AG04450 (cell line): Measurements from ENCODE around the gene SUPT4H1. TPM values are rescaled to one million over a fixed set of nuclear protein-coding genes. Genes with fewer than 3 reads are reported as not detected.

ENCODE experiments used
- CTCF ChIA-PET: fragments of 300-600, 350-600 bp; formaldehyde crosslinking; extraction: SDS; loops from one replicate; lab custom pipeline; 2022; ENCODE audit warnings: antibody characterized with exemption, inconsistent platforms; lab: Charles Lee
- POLR2A ChIA-PET: fragments of 350-600 bp; formaldehyde crosslinking; extraction: SDS; loops from one replicate; lab custom pipeline; 2021; ENCODE audit warnings: antibody characterized with exemption, inconsistent platforms; lab: Yijun Ruan, JAX
- DNase-seq: peaks from one replicate; pipeline ENCODE4 v3.0.0-alpha.2; 2011; ENCODE audit warnings: low read depth, low spot score
- H3K27ac ChIP-seq: one replicate; pipeline ENCODE4 v1.5.1; 2012; ENCODE audit warnings: low read depth, low read length, control low read depth
- H3K27me3 ChIP-seq: one replicate; pipeline ENCODE4 v1.6.0; 2012; ENCODE audit warnings: low read length; ENCODE audit not compliant: control insufficient read depth, insufficient read depth
- H3K4me3 ChIP-seq: 2 replicates; pipeline ENCODE4 v1.5.1; 2011; ENCODE audit warnings: mild to moderate bottlenecking, low read depth, low read length, control low read depth
- H3K9me3 ChIP-seq: 2 replicates; pipeline ENCODE4 v1.5.1; 2012; ENCODE audit warnings: low read length; ENCODE audit not compliant: control insufficient read depth, insufficient read depth
- polyA plus RNA-seq: library from polyadenylated mRNA; depleted of rRNA; stranded (reverse); fragments of >200 nt; gene quantifications from 2 replicates; pipeline ENCODE4 v1.2.3, GENCODE V29; 2011
- TF ChIP-seq, protein P1 (sequence below): IDR thresholded peaks from 2 replicates; pipeline ENCODE4 v1.5.1; 2011; ENCODE audit warnings: low read depth, low read length, control low read depth, inconsistent platforms

SUPT4H1 gene
- polyA plus RNA-seq, 1 experiment: 191 TPM

DNA sequence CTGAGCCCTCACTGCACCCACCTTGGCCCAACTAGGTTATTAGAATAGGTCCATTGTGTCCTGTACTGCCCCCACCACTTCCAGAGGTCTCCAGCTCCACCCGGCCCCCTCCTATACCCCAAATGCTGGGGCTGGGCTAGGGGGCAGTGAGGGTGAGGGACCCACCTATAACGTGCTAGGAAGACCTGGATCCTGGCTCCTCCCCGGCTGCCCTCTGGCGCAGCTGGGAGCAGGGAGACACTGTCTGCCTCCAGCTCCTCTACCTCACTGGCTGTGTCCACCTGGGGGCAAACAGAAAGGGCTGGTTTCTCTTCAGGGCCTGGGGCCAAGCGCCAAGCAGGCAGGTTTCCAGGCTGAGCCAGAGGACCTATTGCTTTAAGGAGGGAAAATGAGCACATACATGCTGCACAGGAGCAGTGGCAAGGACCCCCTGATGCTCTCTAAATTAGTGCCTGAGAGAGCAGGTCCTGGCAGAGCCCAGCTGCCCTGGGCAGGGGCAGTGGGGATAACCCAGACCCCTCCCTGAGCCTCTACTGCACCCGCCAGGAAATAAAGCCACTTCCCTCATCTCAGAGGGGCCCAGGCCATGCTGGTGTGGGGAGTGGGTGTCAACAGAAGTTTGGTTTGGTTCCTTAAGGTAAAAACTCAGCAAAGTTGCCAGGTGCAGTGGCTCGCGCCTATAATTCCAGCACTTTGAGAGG is 35.6 kb downstream of the SUPT4H1 start:
- Histone ChIP-seq H3K27ac (no peak overlapping the region), H3K27me3 (no peaks in the 10 kb centered on the region), H3K9me3 (no peaks in the 10 kb centered on the region), H3K4me3 (no peak overlapping the region)
- POLR2A ChIA-PET: interaction anchor here (0.6 to 1.9 kb wide), 2 partner anchors 36 to 101 kb away, joined by 3 to 8 read pairs; partner anchors contain the start of gene RNF43
- TF ChIP-seq, protein P1, sequence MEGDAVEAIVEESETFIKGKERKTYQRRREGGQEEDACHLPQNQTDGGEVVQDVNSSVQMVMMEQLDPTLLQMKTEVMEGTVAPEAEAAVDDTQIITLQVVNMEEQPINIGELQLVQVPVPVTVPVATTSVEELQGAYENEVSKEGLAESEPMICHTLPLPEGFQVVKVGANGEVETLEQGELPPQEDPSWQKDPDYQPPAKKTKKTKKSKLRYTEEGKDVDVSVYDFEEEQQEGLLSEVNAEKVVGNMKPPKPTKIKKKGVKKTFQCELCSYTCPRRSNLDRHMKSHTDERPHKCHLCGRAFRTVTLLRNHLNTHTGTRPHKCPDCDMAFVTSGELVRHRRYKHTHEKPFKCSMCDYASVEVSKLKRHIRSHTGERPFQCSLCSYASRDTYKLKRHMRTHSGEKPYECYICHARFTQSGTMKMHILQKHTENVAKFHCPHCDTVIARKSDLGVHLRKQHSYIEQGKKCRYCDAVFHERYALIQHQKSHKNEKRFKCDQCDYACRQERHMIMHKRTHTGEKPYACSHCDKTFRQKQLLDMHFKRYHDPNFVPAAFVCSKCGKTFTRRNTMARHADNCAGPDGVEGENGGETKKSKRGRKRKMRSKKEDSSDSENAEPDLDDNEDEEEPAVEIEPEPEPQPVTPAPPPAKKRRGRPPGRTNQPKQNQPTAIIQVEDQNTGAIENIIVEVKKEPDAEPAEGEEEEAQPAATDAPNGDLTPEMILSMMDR: no peak
- CTCF ChIA-PET: interaction anchor here (0.6 to 6.5 kb wide), 19 partner anchors 10 to 172 kb away, joined by 3 to 107 read pairs (median 10); partner anchors contain the start of genes HSF5, RNF43 and SUPT4H1
- DNase-seq: no peak

DNA sequence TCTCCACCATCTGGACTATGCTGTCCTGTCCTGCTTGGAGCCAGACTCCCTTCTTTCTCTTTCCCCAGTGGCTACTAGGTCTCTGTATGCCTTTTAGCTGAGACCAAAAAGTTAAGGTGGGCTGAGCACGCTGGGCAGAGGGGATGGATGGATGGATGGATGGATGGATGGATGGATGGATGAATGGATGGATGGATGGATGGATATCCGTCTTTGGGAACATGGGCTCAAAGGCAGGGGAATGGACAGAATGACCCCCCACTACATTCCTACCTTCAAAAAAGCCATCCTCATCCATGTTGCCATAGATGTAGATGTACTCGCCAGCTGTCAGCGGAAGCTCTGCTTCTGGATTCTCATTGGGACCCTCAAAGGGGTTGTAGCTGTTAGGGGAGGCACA is 36.3 kb downstream of the SUPT4H1 start:
- TF ChIP-seq, protein P1: no peak
- CTCF ChIA-PET: interaction anchor here (2.6 to 6.5 kb wide), 3 partner anchors 12 to 132 kb away, joined by 11 to 107 read pairs (median 68); partner anchors contain the start of gene RNF43
- Histone ChIP-seq H3K27ac (no peak overlapping the region), H3K4me3 (no peak overlapping the region), H3K9me3 (no peaks in the 10 kb centered on the region), H3K27me3 (no peaks in the 10 kb centered on the region)
- DNase-seq: no peak
- POLR2A ChIA-PET: interaction anchor here (0.6 kb wide), 1 partner anchor 37 kb away, joined by 3 read pairs; no protein-coding TSS in a partner anchor

DNA sequence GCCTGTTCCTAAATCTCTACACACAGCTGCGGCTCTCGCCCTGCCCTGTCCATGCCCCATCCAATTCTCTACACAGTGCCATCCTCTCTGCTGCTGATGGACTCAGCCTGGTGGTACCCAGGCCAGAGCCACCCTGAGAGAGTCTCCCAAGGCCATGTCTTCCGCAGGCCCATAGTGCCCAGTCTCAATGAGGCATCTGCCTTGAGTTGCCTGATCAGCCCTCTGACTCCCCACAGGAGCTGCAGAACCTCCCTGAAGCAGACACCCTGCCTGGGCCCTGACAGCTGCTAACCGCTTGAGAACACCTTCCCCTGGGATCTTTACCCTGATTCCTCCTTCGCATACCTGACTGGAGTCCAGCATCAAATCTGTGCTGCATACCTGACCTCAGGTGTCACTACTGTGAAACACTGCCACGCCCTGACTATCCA is 36.7 kb downstream of the SUPT4H1 start:
- Histone ChIP-seq H3K4me3 (no peak overlapping the region), H3K9me3 (no peaks in the 10 kb centered on the region), H3K27ac (no peak overlapping the region), H3K27me3 (no peaks in the 10 kb centered on the region)
- TF ChIP-seq, protein P1: no peak
- no peak for DNase-seq
- POLR2A ChIA-PET: no interaction called here
- CTCF ChIA-PET: interaction anchor here (2.6 to 6.5 kb wide), 3 partner anchors 11 to 133 kb away, joined by 11 to 107 read pairs (median 68); partner anchors contain the start of gene RNF43

DNA sequence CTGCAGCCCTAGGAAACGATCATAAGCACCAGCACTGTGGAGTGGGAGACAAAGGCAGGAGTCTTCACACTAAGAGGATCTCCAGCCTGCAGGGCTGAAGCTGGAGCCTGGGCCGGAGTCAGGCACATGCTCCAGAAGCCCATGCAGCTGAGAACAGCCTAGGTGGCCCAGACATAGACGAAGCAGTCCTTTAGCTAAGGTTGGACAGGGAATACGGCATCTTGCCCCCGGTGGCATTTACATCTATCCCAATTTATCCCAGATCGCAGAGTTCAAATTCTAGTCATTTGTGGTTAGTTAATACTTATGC is 37.3 kb downstream of the SUPT4H1 start:
- no peaks in the 10 kb centered on the region for H3K9me3 ChIP-seq
- ChIA-PET CTCF (interaction anchor here (2.6 to 6.5 kb wide), 3 partner anchors 10 to 133 kb away, joined by 11 to 107 read pairs (median 68); partner anchors contain the start of gene RNF43), POLR2A (interaction anchor here (1.1 kb wide), 1 partner anchor 37 kb away, joined by 5 read pairs; the partner anchor contains the start of gene SUPT4H1)
- no peak for DNase-seq
- TF ChIP-seq, protein P1: no peak
- no peaks in the 10 kb centered on the region for H3K27me3 ChIP-seq
- H3K4me3 ChIP-seq: no peak overlapping the region
- no peak overlapping the region for H3K27ac ChIP-seq
